Measurements from ENCODE around the gene C5orf58.

GRCh38 chr5:170252720-170253350 lies 20.1 kb downstream of the C5orf58 start:
- TF ChIP-seq, protein P1, sequence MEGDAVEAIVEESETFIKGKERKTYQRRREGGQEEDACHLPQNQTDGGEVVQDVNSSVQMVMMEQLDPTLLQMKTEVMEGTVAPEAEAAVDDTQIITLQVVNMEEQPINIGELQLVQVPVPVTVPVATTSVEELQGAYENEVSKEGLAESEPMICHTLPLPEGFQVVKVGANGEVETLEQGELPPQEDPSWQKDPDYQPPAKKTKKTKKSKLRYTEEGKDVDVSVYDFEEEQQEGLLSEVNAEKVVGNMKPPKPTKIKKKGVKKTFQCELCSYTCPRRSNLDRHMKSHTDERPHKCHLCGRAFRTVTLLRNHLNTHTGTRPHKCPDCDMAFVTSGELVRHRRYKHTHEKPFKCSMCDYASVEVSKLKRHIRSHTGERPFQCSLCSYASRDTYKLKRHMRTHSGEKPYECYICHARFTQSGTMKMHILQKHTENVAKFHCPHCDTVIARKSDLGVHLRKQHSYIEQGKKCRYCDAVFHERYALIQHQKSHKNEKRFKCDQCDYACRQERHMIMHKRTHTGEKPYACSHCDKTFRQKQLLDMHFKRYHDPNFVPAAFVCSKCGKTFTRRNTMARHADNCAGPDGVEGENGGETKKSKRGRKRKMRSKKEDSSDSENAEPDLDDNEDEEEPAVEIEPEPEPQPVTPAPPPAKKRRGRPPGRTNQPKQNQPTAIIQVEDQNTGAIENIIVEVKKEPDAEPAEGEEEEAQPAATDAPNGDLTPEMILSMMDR (IDR thresholded peaks at IDR 0.05; ENCODE audit: borderline replicate concordance, extremely low read depth, low read length, poor library complexity, severe bottlenecking), result no peak
- no peak for TF ChIP-seq EZH2 (IDR thresholded peaks at IDR 0.05; ENCODE audit: borderline replicate concordance, low read depth, low read length, severe bottlenecking)
